WTC11 (cell line): Measurements from ENCODE around the gene PLCL2. TPM values are rescaled to one million over a fixed set of nuclear protein-coding genes. Genes with fewer than 3 reads are reported as not detected.

Experiments used
- ATAC-seq: fragments of 200-7000 bp; cut with Tn5 transposase; 2 replicates; pipeline ENCODE4 v1.10.0; 2021; ENCODE audit warnings: mild to moderate bottlenecking, moderate library complexity
- CTCF ChIA-PET: fragments of 300-600 bp; sonication (Branson Sonifier 250); formaldehyde crosslinking; loops from one replicate; lab custom pipeline; 2021; ENCODE audit warnings: antibody characterized with exemption; lab: Charles Lee
- POLR2A ChIA-PET: fragments of 350-600 bp; sonication (Branson Sonifier 250); formaldehyde crosslinking; loops from one replicate; lab custom pipeline; 2021; ENCODE audit warnings: antibody characterized with exemption; lab: Charles Lee
- DNase-seq: peaks from one replicate; pipeline ENCODE4 v3.0.0; 2021; ENCODE audit warnings: low spot score
- H3K27ac Mint-ChIP-seq: 2 replicates; pipeline ENCODE4 v1.8.0; 2021; ENCODE audit warnings: mixed read lengths
- H3K27me3 Mint-ChIP-seq: 2 replicates; pipeline ENCODE4 v1.8.0; 2021; ENCODE audit warnings: low read depth, mild to moderate bottlenecking, moderate library complexity, mixed read lengths
- H3K36me3 Mint-ChIP-seq: 2 replicates; pipeline ENCODE4 v1.8.0; 2021; ENCODE audit warnings: mixed read lengths
- H3K4me1 Mint-ChIP-seq: 2 replicates; pipeline ENCODE4 v1.8.0; 2022; ENCODE audit warnings: mixed read lengths
- H3K4me3 Mint-ChIP-seq: 2 replicates; pipeline ENCODE4 v1.8.0; 2021; ENCODE audit warnings: mild to moderate bottlenecking, moderate library complexity, mixed read lengths
- H3K9me3 Mint-ChIP-seq: 2 replicates; pipeline ENCODE4 v1.8.0; 2021; ENCODE audit warnings: mixed read lengths
- ESRRA ChIP-seq: sonication (generic); formaldehyde crosslinking; IDR thresholded peaks from 2 replicates; pipeline ENCODE4 v1.8.1; 2022; ENCODE audit warnings: mild to moderate bottlenecking, missing genetic modification reagents, borderline replicate concordance
- FOXK1 ChIP-seq: sonication (generic); formaldehyde crosslinking; IDR thresholded peaks from 2 replicates; pipeline ENCODE4 v1.8.0; 2022; ENCODE audit warnings: mild to moderate bottlenecking, moderate library complexity, missing genetic modification reagents
- GTF2I ChIP-seq: fragments of 250-450 bp; sonication (Bioruptor Pico); conservative IDR thresholded peaks from 2 replicates; pipeline ENCODE4 v1.4.0; 2021; ENCODE audit warnings: mild to moderate bottlenecking
- HMGA2 ChIP-seq: fragments of 250-450 bp; sonication (Bioruptor Pico); IDR thresholded peaks from 2 replicates; pipeline ENCODE4 v1.4.0; 2021; ENCODE audit warnings: mild to moderate bottlenecking, moderate library complexity
- IRF1 ChIP-seq: sonication (generic); formaldehyde crosslinking; IDR thresholded peaks from 2 replicates; pipeline ENCODE4 v1.8.0; 2023; ENCODE audit warnings: missing genetic modification reagents
- NFATC4 ChIP-seq: fragments of 250-450 bp; sonication (Bioruptor Pico); IDR thresholded peaks from 2 replicates; pipeline ENCODE4 v1.9.0; 2021; ENCODE audit warnings: mild to moderate bottlenecking
- NFE2L1 ChIP-seq: sonication (generic); formaldehyde crosslinking; IDR thresholded peaks from 2 replicates; pipeline ENCODE4 v1.8.1; 2023; ENCODE audit warnings: missing genetic modification reagents
- NR2C2 ChIP-seq: sonication (generic); formaldehyde crosslinking; IDR thresholded peaks from 2 replicates; pipeline ENCODE4 v1.8.0; 2022; ENCODE audit warnings: mild to moderate bottlenecking, missing genetic modification reagents
- OVOL2 ChIP-seq: fragments of 250-450 bp; sonication (Bioruptor Pico); IDR thresholded peaks from 2 replicates; pipeline ENCODE4 v1.9.0; 2021; ENCODE audit warnings: mild to moderate bottlenecking, borderline replicate concordance
- RORB ChIP-seq: fragments of 250-450 bp; sonication (Bioruptor Pico); IDR thresholded peaks from 2 replicates; pipeline ENCODE4 v1.9.0; 2021; ENCODE audit warnings: mild to moderate bottlenecking
- SMAD3 ChIP-seq: sonication (generic); formaldehyde crosslinking; IDR thresholded peaks from 2 replicates; pipeline ENCODE4 v1.8.0; 2022; ENCODE audit warnings: missing genetic modification reagents, mild to moderate bottlenecking, borderline replicate concordance
- USF1 ChIP-seq: sonication (generic); formaldehyde crosslinking; IDR thresholded peaks from 2 replicates; pipeline ENCODE4 v1.8.0; 2022; ENCODE audit warnings: mild to moderate bottlenecking, missing genetic modification reagents
- ZBTB21 ChIP-seq: sonication (generic); formaldehyde crosslinking; IDR thresholded peaks from 2 replicates; pipeline ENCODE4 v1.8.1; 2023; ENCODE audit warnings: mild to moderate bottlenecking, missing genetic modification reagents, borderline replicate concordance
- ZNF219 ChIP-seq: sonication (generic); formaldehyde crosslinking; IDR thresholded peaks from 2 replicates; pipeline ENCODE4 v1.8.0; 2023; ENCODE audit warnings: missing genetic modification reagents, mild to moderate bottlenecking, borderline replicate concordance
- ZNF232 ChIP-seq: sonication (generic); formaldehyde crosslinking; IDR thresholded peaks from 2 replicates; pipeline ENCODE4 v1.8.0; 2022; ENCODE audit warnings: mild to moderate bottlenecking, missing genetic modification reagents
- total RNA-seq: library from RNA; stranded (reverse); gene quantifications from 3 replicates; pipeline ENCODE4 v1.2.3, GENCODE V29; 2021
- TF ChIP-seq, protein P1 (sequence below): fragments of 250-450 bp; sonication (Bioruptor Pico); IDR thresholded peaks from 2 replicates; pipeline ENCODE4 v1.9.0; 2021; ENCODE audit warnings: mild to moderate bottlenecking
- TF ChIP-seq, protein P2 (sequence below): fragments of 200-600 bp; IDR thresholded peaks from 2 replicates; pipeline ENCODE4 v1.8.0; 2022; ENCODE audit warnings: antibody characterized with exemption
- TF ChIP-seq, protein P3 (sequence below): sonication (generic); formaldehyde crosslinking; IDR thresholded peaks from 2 replicates; pipeline ENCODE4 v1.8.1; 2022; ENCODE audit warnings: low read depth, missing genetic modification reagents, borderline replicate concordance
- TF ChIP-seq, protein P4 (sequence below): sonication (generic); formaldehyde crosslinking; IDR thresholded peaks from 2 replicates; pipeline ENCODE4 v1.8.0; 2022; ENCODE audit warnings: mild to moderate bottlenecking, missing genetic modification reagents

The PLCL2 gene
- total RNA-seq, 1 experiment from 2014 or later = 11.8 TPM

GRCh38 chr3:17115186-17115585 is 230.4 kb downstream of the PLCL2 start (continued):
- TF ChIP-seq IRF1 (CRISPR knock-in tag) (no peak), NR2C2 (CRISPR knock-in tag) (no peak), ESRRA (no peak), NFATC4 (CRISPR knock-in tag) (no peak)
- TF ChIP-seq, protein P1, sequence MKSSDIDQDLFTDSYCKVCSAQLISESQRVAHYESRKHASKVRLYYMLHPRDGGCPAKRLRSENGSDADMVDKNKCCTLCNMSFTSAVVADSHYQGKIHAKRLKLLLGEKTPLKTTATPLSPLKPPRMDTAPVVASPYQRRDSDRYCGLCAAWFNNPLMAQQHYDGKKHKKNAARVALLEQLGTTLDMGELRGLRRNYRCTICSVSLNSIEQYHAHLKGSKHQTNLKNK = no peak
- TF ChIP-seq, all 79 proteins: peak for 0

DNA sequence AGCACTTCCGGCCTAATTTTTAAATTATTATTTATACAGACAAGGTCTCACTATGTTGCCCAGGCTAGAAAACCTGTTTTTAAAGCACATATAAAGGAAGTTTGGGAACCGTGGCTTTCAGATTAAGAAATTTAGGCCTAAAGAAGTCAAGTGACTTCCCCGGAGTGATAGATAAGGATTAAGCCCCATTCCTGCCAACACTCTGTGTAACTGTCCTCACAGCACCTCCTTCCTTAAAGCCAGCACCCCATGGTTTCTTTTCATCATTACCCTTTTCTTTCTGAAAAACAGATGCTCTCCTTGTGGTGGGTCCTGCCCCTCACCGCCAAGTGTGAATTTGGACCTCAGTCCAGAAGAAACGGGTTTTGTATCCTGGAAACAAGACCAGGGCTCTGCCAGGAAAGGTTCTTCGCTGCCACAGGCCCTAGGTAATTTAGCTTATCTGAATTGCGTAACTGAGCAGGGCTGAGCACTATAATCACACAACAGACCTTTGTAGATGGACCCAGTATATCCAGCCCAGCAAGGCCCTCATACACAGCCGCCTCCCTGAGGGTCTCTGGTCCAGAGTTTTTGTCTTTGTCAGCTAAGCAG is 231.3 kb downstream of the PLCL2 start:
- no peak overlapping the region for H3K27ac Mint-ChIP-seq
- H3K36me3 Mint-ChIP-seq = no peaks in the 10 kb centered on the region
- no peak overlapping the region for H3K4me3 Mint-ChIP-seq
- H3K27me3 Mint-ChIP-seq = no peaks in the 10 kb centered on the region; the same call in 1 of the 2 replicates
- no peaks in the 10 kb centered on the region for H3K9me3 Mint-ChIP-seq
- DNase-seq = no peak
- TF ChIP-seq IRF1 (CRISPR knock-in tag) (no peak), ZNF219 (no peak), NFE2L1 (no peak), NR2C2 (CRISPR knock-in tag) (no peak), ZNF232 (CRISPR knock-in tag) (no peak), OVOL2 (no peak), RORB (CRISPR knock-in tag) (no peak), SMAD3 (CRISPR knock-in tag) (no peak), USF1 (CRISPR knock-in tag) (no peak), NFATC4 (CRISPR knock-in tag) (no peak)
- TF ChIP-seq, all 79 proteins: peak for 0
- ATAC-seq = no peak
- ChIA-PET CTCF (no interaction called here), POLR2A (no interaction called here)
- no peaks in the 10 kb centered on the region; the same call in 1 of the 2 replicates for H3K4me1 Mint-ChIP-seq

GRCh38 chr3:17118771-17119170 is 234.0 kb downstream of the PLCL2 start:
- no peak for DNase-seq
- CTCF ChIA-PET = no interaction called here
- no peaks in the 10 kb centered on the region; the same call in 1 of the 2 replicates for H3K27me3 Mint-ChIP-seq
- no peak overlapping the region for H3K4me3 Mint-ChIP-seq
- POLR2A ChIA-PET = no interaction called here
- H3K9me3 Mint-ChIP-seq = peaks cover 13% of the 10 kb centered on the region
- no peak overlapping the region for H3K27ac Mint-ChIP-seq
- TF ChIP-seq, protein P2, sequence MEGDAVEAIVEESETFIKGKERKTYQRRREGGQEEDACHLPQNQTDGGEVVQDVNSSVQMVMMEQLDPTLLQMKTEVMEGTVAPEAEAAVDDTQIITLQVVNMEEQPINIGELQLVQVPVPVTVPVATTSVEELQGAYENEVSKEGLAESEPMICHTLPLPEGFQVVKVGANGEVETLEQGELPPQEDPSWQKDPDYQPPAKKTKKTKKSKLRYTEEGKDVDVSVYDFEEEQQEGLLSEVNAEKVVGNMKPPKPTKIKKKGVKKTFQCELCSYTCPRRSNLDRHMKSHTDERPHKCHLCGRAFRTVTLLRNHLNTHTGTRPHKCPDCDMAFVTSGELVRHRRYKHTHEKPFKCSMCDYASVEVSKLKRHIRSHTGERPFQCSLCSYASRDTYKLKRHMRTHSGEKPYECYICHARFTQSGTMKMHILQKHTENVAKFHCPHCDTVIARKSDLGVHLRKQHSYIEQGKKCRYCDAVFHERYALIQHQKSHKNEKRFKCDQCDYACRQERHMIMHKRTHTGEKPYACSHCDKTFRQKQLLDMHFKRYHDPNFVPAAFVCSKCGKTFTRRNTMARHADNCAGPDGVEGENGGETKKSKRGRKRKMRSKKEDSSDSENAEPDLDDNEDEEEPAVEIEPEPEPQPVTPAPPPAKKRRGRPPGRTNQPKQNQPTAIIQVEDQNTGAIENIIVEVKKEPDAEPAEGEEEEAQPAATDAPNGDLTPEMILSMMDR = no peak
- TF ChIP-seq FOXK1 (CRISPR knock-in tag) = no peak
- no peak for TF ChIP-seq ZBTB21 (CRISPR knock-in tag)
- no peak for TF ChIP-seq HMGA2 (CRISPR knock-in tag)
- TF ChIP-seq, protein P3, sequence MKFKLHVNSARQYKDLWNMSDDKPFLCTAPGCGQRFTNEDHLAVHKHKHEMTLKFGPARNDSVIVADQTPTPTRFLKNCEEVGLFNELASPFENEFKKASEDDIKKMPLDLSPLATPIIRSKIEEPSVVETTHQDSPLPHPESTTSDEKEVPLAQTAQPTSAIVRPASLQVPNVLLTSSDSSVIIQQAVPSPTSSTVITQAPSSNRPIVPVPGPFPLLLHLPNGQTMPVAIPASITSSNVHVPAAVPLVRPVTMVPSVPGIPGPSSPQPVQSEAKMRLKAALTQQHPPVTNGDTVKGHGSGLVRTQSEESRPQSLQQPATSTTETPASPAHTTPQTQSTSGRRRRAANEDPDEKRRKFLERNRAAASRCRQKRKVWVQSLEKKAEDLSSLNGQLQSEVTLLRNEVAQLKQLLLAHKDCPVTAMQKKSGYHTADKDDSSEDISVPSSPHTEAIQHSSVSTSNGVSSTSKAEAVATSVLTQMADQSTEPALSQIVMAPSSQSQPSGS (CRISPR knock-in tag) = no peak
- TF ChIP-seq, protein P4, sequence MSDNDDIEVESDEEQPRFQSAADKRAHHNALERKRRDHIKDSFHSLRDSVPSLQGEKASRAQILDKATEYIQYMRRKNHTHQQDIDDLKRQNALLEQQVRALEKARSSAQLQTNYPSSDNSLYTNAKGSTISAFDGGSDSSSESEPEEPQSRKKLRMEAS (CRISPR knock-in tag) = no peak
- TF ChIP-seq GTF2I (CRISPR knock-in tag) = no peak
- TF ChIP-seq, all 79 proteins: peak for 0
- Mint-ChIP-seq H3K36me3 (0 out of 2 replicates have a peak, but pooled peaks cover 3% of the 10 kb centered on the region), H3K4me1 (no peaks in the 10 kb centered on the region; the same call in 1 of the 2 replicates)
- ATAC-seq = no peak
